ENCODE measurements around the gene ANGPTL5. TPM values are rescaled to one million over a fixed set of nuclear protein-coding genes. Genes with fewer than 3 reads are reported as not detected.

Gene ANGPTL5
- polyA plus RNA-seq, 1 of the 3 experiments (the other 2 are of a cell fraction), result not detected

- TF ChIP-seq, protein P1, sequence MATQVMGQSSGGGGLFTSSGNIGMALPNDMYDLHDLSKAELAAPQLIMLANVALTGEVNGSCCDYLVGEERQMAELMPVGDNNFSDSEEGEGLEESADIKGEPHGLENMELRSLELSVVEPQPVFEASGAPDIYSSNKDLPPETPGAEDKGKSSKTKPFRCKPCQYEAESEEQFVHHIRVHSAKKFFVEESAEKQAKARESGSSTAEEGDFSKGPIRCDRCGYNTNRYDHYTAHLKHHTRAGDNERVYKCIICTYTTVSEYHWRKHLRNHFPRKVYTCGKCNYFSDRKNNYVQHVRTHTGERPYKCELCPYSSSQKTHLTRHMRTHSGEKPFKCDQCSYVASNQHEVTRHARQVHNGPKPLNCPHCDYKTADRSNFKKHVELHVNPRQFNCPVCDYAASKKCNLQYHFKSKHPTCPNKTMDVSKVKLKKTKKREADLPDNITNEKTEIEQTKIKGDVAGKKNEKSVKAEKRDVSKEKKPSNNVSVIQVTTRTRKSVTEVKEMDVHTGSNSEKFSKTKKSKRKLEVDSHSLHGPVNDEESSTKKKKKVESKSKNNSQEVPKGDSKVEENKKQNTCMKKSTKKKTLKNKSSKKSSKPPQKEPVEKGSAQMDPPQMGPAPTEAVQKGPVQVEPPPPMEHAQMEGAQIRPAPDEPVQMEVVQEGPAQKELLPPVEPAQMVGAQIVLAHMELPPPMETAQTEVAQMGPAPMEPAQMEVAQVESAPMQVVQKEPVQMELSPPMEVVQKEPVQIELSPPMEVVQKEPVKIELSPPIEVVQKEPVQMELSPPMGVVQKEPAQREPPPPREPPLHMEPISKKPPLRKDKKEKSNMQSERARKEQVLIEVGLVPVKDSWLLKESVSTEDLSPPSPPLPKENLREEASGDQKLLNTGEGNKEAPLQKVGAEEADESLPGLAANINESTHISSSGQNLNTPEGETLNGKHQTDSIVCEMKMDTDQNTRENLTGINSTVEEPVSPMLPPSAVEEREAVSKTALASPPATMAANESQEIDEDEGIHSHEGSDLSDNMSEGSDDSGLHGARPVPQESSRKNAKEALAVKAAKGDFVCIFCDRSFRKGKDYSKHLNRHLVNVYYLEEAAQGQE (IDR thresholded peaks at IDR 0.05; ENCODE audit: low read depth, low read length), result no peak
- TF ChIP-seq GATA2 (CRISPR knock-in tag; IDR thresholded peaks at IDR 0.05), result no peak
- TF ChIP-seq TAF1 (IDR thresholded peaks at IDR 0.05; ENCODE audit: borderline replicate concordance, low read depth, low read length), result no peak
- TF ChIP-seq, protein P2, sequence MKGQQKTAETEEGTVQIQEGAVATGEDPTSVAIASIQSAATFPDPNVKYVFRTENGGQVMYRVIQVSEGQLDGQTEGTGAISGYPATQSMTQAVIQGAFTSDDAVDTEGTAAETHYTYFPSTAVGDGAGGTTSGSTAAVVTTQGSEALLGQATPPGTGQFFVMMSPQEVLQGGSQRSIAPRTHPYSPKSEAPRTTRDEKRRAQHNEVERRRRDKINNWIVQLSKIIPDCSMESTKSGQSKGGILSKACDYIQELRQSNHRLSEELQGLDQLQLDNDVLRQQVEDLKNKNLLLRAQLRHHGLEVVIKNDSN (IDR thresholded peaks at IDR 0.05; ENCODE audit: borderline replicate concordance, low read depth), result no peak
- TF ChIP-seq RXRA (IDR thresholded peaks at IDR 0.05; ENCODE audit: borderline replicate concordance, low read depth), result no peak
Measured at GRCh38 chr11:101863361-101863760, 53.0 kb downstream of the ANGPTL5 start (continued).

DNA sequence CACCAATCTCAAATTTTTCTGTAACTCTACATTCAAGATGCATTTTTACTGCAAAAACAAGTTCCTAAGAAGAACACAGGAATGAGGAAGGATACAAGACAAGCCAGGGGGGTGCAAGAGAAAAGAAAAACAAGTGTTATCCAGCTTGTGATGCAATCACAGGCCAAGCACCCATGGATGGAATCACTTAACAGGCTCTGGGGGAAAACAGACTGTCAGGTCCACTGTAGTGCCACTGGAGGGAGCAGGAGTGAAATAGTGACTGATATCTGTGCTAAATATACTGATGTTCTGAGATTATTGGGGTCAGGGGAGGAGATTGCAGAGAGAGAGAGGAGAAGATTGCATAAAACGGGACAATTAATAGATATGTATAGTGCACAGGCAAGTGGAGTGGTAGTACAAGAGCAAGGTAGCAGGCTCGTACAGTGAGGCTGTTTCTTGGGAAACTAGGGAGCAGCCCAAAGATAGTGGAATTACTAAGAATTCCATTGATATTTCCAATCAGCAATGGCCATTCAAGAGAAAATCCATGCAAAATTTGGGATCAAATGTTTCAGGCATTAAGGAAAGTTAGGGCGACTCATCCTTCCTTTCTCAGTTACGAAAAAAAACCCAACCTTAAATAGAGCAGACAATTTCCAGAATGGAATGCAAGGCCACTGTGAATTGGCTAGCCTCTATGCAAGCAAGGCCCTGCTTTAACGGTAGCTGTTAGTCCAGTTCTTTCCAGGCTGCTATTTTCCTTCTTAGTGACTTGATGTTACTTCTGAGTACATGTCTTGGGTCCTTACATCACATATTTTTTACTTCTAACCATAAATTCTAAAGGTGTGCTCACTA, 53.7 kb downstream of the ANGPTL5 start:
- peak overlapping the region; percentile 37; the same call in 1 of the 2 replicates for H3K9ac ChIP-seq
- H3K4me1 ChIP-seq (ENCODE audit: control insufficient read depth in 1 of 2, insufficient read depth in 2 of 2, low read depth in 1 of 2, low read length in 1 of 2), result peaks cover 0 to 16% of the 10 kb centered on the region in 2 experiments; a peak in 1 of 4 replicates
- ChIA-PET CTCF (interaction anchor here (0.6 to 7.5 kb wide), 16 partner anchors 11 to 179 kb away, joined by 3 to 263 read pairs (median 4); no protein-coding TSS in a partner anchor), POLR2A (no interaction called here)
- H3K36me3 ChIP-seq (replicated peaks in 1 of 2; ENCODE audit: control insufficient read depth in 1 of 2, insufficient read depth in 2 of 2, low read length in 1 of 2), result no peaks in the 10 kb centered on the region
- H3K27me3 ChIP-seq (ENCODE audit: insufficient read depth), result no peaks in the 10 kb centered on the region
- TF ChIP-seq CHD2 (IDR thresholded peaks at IDR 0.05; ENCODE audit: low read length, partially characterized antibody) (no peak), RAD21 (IDR thresholded peaks at IDR 0.05; ENCODE audit: low read length) (peak; percentile 61), CTCF (IDR thresholded peaks at IDR 0.05) (peak; percentile 75), MEF2A (IDR thresholded peaks at IDR 0.05; ENCODE audit: borderline replicate concordance, low read depth) (no peak), SMC3 (IDR thresholded peaks at IDR 0.05; ENCODE audit: low read depth, low read length) (peak; percentile 75)
- TF ChIP-seq, protein P3, sequence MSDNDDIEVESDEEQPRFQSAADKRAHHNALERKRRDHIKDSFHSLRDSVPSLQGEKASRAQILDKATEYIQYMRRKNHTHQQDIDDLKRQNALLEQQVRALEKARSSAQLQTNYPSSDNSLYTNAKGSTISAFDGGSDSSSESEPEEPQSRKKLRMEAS (IDR thresholded peaks at IDR 0.05; ENCODE audit: low read depth), result no peak
- no peaks in the 10 kb centered on the region for H3K9me3 ChIP-seq
- H3K79me2 ChIP-seq (ENCODE audit: insufficient read depth), result no peaks in the 10 kb centered on the region
- H3K9me2 ChIP-seq, result no peaks in the 10 kb centered on the region
- H4K20me1 ChIP-seq (ENCODE audit: insufficient read depth), result no peaks in the 10 kb centered on the region
- H2AFZ ChIP-seq (ENCODE audit: low read depth), result peak overlapping the region; percentile 30; the same call in 1 of the 2 replicates
- no peak overlapping the region for H3K4me3 ChIP-seq (ENCODE audit: low read depth in 2 of 2, low read length in 1 of 2)
- H3F3A ChIP-seq (replicated peaks; ENCODE audit: insufficient read depth), result peaks cover 45% of the 10 kb centered on the region
- 34% methylated on average over 5 of the region's 5 CpGs for WGBS (ENCODE audit: low lambda C conversion rate)
- H3K27ac ChIP-seq (ENCODE audit: low read depth in 2 of 2, low read length in 1 of 2), result peak overlapping the region in 1 of 2 experiments; percentile 84; a peak in 2 of 4 replicates
- DNase-seq, result peak; percentile 15
- peak overlapping the region; percentile 24; the same call in 1 of the 2 replicates for H3K4me2 ChIP-seq

Data from SK-N-SH (cell line).